Stomach smooth muscle (tissue), 2 donors: ENCODE data around the gene COX8A.

Experiments used
- H3K27ac ChIP-seq: one replicate; pipeline ENCODE4 v1.7.0; 2013; ENCODE audit warnings: mild to moderate bottlenecking, low read length, inconsistent platforms
- H3K27me3 ChIP-seq, 2 donors: one replicate each; pipeline ENCODE4 v1.7.0; 2013; ENCODE audit warnings: low read length in 2 of 2; ENCODE audit not compliant: insufficient read depth in 2 of 2, control insufficient read depth in 1 of 2
- H3K36me3 ChIP-seq, 2 donors: one replicate each; pipeline ENCODE4 v1.7.0; 2013; ENCODE audit warnings: low read length in 2 of 2; ENCODE audit not compliant: control insufficient read depth in 2 of 2, insufficient read depth in 2 of 2
- H3K4me1 ChIP-seq: one replicate; pipeline ENCODE4 v1.7.0; 2013; ENCODE audit warnings: low read length; ENCODE audit not compliant: control insufficient read depth, insufficient read depth
- H3K4me3 ChIP-seq, 2 donors: one replicate each; pipeline ENCODE4 v1.7.0; 2013; ENCODE audit warnings: low read length in 2 of 2
- H3K9ac ChIP-seq, 2 donors: one replicate each; pipeline ENCODE4 v1.7.0; 2013; ENCODE audit warnings: low read length in 2 of 2, mild to moderate bottlenecking in 1 of 2
- H3K9me3 ChIP-seq, 2 donors: one replicate each; pipeline ENCODE4 v1.7.0; 2013; ENCODE audit warnings: low read length in 2 of 2; ENCODE audit not compliant: control insufficient read depth in 2 of 2
- donor health status: healthy.
- donor health status: Pancreatic carcinoma.

The COX8A gene

DNA sequence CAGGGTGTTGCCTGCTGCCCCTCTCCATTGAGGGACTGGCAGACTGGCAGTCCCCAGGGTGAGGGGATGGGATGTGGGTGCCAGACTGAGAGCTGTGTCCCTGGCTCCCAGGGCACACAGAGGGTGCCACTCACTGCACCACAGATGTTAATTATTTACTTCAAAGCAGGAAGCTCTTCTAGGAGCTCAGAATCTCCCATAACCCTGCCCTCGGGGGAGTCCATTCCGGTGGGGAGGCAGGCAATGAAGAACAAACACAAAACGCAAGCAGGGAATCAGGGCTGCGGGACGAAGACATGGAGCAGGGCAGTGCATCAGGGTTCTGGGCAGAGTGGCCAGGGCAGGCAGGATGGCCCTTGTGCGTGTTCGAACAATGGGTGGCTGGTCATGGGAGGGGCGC is 37.0 kb downstream of the COX8A start:
- Histone ChIP-seq H3K4me1 (peaks cover 18% of the 10 kb centered on the region), H3K36me3 (no peaks in the 10 kb centered on the region), H3K4me3 (no peak overlapping the region), H3K27ac (no peak overlapping the region), H3K9ac (no peak overlapping the region), H3K27me3 (no peaks in the 10 kb centered on the region), H3K9me3 (no peaks in the 10 kb centered on the region)

DNA sequence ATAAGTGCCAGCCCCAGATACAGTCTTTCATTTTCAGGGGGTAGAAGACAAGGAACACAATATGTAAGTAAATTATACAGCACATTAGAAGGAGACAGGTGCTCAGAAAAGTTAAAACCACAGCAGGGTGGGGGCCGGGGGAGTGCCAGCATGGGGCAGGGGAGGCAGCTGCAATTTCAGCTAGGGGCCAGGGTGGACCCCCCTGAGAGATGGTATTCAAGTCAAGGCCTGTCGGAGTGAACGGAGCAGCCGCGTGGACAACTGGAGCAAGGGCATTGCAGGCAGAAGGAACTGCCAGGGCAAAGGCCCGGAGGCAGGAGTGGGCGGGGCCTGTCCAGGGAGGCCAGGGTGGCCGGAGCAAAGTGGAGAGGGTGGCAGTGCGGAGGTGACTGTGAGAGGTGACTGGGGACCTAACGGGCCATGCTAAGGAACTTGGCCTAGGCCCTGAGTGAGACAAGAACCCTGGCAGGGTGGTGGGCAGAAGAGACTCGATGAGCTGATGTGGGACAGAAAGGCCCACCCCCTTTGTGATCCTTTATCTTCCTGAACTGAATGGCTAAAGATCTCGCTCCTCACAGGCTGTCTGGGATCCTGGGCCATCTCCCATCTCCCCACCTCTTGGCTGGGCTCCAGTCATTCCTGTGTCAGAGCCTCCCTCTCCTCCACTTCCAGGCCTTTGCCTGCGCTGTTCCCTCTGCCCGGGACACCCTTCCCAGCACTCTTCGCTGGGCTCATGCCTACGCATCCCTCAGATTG is 38.9 kb downstream of the COX8A start:
- Histone ChIP-seq H3K4me1 (peaks cover 2% of the 10 kb centered on the region), H3K27ac (no peak overlapping the region), H3K4me3 (no peak overlapping the region), H3K36me3 (no peaks in the 10 kb centered on the region), H3K9ac (no peak overlapping the region), H3K27me3 (no peaks in the 10 kb centered on the region), H3K9me3 (no peaks in the 10 kb centered on the region)

DNA sequence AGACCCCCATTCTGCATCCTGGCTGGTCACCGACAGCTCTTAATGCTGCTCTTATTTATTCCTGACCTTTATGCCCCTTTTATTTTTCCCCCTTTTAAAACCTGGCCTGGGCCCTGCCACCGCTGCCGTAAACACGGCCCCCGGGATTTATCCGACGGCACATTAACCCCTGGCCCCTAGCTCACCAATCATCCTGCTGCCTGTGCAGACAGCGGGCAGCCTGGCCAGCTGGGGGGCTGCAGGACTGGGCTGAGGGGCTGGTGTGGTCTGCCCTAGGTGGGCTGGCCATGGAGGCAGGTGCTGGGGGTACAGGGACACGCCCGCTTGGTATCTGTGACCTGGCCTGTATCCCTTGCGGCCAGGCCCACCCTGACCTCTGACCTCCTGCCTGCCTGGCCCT is 39.9 kb downstream of the COX8A start:
- H3K27ac ChIP-seq, result no peak overlapping the region
- H3K9me3 ChIP-seq, result no peaks in the 10 kb centered on the region
- H3K36me3 ChIP-seq, result no peaks in the 10 kb centered on the region
- H3K4me1 ChIP-seq, result no peaks in the 10 kb centered on the region
- H3K4me3 ChIP-seq, result no peak overlapping the region
- no peaks in the 10 kb centered on the region for H3K27me3 ChIP-seq
- no peak overlapping the region for H3K9ac ChIP-seq

DNA sequence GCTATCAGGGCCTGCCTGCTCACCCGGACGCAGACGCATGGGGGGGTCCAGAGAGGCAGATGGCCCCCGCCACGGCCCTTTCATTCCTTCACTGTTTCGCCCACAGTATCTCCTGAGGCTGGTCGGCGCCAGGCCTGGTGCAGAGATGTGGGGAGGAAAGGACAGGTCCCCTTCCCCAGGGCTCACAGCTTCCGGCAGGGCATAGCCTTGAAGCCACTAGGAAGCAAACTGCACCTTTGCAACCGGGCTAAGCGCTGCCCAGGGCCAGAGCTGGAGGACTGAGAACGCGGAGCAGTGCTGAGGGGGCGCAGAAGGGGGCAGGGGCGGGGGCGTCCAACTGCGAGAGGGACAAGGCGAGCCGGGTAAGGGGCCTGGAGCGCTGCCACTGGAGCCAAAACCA is 41.1 kb downstream of the COX8A start:
- Histone ChIP-seq H3K27ac (no peak overlapping the region), H3K9ac (no peak overlapping the region), H3K27me3 (no peaks in the 10 kb centered on the region), H3K4me3 (no peak overlapping the region), H3K36me3 (no peaks in the 10 kb centered on the region), H3K9me3 (no peaks in the 10 kb centered on the region), H3K4me1 (no peaks in the 10 kb centered on the region)

DNA sequence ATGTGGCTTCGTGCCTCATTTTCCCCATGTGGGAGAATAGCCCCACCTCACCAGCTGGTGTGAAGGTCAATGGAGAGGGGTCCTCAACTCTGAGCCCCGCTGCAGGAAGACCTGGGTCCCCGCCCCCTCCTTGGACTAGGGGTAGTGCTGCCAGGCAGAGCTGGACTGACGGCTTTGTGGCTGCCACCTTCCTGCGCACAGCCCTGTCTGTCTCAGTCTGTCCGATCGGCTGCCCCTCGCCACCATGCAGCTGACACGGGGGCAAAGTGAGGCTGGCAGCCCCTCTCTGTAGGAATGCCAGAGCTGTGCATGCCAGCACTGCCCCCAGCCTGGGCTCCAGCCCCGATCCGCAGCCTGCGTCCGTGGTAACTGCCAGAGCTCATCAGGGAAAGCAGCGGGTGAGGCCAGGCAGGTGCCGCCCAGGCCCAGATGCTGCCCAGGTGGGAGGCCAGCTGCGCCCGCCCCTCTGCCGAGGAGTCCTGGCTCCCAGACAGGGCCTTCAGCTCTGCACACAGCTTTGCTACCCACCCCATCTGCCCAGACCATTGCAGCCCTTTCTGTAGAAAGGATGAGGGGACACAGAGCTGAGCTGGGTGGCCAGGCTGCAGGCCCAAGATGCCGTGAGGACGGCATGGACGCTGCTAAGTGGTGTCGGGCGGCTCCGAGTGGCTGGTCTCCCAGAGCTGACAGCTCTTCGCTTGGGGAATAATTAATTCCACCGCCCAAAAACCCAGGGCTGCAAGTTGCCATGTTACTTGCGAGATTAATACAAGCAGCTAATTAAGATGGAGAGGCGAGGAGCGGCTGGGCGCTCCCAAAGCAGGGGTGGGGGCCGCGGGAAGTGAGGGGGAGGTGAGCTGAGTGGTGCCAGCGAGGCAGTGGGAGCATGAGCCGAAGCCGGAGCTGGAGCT is 41.8 kb downstream of the COX8A start:
- Histone ChIP-seq H3K9ac (no peak overlapping the region), H3K36me3 (no peaks in the 10 kb centered on the region)

DNA sequence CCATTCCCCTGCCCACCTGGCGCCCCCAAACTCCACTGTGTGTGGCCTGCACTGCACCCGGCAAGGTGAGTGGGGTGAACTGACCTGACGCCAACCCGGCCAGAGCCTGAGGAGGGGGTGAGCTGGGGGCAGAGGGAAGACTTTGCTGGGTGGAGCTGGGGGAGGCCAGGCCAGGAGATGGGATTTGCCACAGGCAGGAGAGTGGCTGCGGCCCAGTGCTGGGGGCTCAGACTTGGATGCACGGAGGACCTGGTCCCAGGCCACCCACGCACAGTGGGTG is 43.5 kb downstream of the COX8A start:
- Histone ChIP-seq H3K9ac (no peak overlapping the region), H3K27me3 (no peaks in the 10 kb centered on the region), H3K9me3 (no peaks in the 10 kb centered on the region), H3K27ac (no peak overlapping the region), H3K36me3 (no peaks in the 10 kb centered on the region), H3K4me3 (no peak overlapping the region), H3K4me1 (no peaks in the 10 kb centered on the region)

More for the DNA sequence above, 41.8 kb downstream of the COX8A start:
- Histone ChIP-seq H3K27ac (no peak overlapping the region), H3K4me3 (no peak overlapping the region), H3K9me3 (no peaks in the 10 kb centered on the region), H3K27me3 (no peaks in the 10 kb centered on the region), H3K4me1 (no peaks in the 10 kb centered on the region)

DNA sequence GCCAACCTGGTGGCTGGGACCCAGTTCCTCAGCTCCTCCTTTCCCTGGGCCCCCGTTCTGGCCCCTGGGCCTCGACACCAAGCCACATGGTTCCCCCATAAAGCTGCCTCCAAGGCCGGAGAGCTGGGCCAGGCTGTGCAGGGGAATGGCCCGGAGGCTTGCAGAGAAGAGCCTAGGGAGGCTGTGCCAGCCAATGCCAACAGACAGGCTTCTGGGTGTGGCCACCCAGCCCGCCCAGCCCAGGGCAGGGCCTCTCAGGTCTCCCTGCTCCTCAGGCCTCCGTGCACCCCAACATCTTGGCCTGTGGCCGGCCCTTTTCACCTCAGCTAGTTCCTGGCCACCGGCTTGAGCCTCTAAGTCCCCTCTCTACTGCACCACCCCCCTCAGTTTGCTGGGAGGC is 43.9 kb downstream of the COX8A start:
- no peaks in the 10 kb centered on the region for H3K36me3 ChIP-seq
- no peaks in the 10 kb centered on the region for H3K4me1 ChIP-seq
- no peaks in the 10 kb centered on the region for H3K9me3 ChIP-seq
- no peak overlapping the region for H3K9ac ChIP-seq
- no peak overlapping the region for H3K4me3 ChIP-seq
- H3K27me3 ChIP-seq, result no peaks in the 10 kb centered on the region
- H3K27ac ChIP-seq, result no peak overlapping the region

DNA sequence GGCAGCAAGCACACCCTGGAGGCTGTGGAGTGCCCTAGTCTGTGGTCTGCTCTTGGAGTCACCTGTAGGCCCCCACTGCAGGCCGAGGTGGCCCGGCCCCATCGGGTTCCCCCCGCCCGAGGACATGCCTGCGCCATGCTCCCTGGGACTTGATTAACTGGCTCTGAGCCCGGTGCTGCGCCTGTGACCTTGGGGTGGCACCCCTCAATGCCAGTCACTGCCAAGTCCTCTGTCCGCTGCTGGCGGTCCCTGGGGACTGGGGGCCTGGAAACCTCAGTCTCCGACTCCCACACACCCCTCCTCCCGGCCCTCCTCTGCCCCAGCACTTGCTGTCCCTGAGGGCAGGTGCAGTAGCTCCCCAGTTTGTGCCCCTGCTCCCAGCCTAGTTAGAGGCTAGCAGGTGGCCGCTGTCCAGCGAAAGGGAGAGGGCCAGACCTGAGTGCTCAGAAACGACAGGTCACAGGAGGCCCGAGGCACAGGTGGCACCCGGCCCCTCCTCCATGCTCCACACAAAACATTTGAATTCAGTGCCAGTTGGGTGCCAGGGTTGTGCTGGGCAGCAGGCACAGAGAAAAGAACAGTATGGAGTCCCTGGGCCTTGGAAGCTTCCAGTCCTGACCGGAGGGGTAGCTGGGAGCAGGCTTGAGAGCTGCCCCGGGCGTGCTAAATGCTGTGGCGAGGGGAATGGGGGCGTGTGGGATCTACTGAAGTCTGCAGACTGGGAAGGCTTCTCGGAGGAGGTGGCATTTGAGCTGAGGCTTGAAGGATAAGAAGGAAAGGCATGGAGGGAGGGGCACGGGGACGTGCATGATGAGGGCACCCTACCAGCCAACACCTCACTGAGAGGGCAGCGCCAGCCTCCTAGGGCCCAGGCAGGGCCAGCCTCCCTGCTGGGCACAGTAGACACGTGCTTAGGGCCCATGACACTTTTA is 45.0 kb downstream of the COX8A start:
- Histone ChIP-seq H3K4me1 (no peaks in the 10 kb centered on the region), H3K36me3 (no peaks in the 10 kb centered on the region), H3K27me3 (no peaks in the 10 kb centered on the region), H3K9ac (no peak overlapping the region), H3K27ac (no peak overlapping the region), H3K9me3 (no peaks in the 10 kb centered on the region), H3K4me3 (no peak overlapping the region)

DNA sequence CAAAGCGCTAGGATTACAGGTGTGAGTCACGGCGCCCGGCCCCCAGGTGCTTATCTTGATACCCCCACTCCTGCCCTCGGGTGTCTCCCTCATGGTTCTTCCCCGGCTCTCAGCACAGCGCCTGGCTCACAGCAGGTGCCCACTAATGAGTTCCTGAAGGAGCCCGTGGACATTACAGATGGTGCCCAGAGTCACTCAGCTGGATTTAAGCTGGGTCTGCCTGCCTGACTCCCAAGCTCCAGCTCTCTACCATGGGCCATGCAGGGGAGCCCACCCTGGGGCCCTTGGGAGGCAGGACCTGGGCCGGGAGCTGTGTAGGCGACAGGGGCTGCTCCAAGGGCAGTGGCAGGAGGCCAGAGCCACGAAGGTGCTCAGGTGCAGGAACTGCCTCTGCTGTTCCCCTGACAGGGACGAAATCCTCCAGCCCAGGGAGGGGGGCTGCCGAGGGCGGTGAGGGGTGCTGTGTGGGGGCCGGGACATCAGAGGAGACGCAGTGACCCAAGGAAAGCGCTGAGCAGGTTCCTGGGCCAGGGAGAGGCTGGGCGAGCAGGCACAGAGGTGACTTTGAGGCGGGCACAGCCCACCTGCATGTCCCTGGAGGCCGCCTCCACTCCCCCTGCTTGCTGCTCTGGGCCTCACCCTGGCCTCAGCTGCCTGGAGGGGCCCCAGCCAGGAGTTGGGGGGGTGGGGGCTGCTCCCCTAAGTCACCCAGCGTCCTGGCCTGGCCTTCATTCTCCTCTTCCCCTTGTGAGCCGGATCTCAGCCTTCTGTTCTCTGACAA is 46.7 kb downstream of the COX8A start:
- Histone ChIP-seq H3K27ac (no peak overlapping the region), H3K9ac (no peak overlapping the region), H3K4me3 (no peak overlapping the region), H3K9me3 (no peaks in the 10 kb centered on the region), H3K27me3 (no peaks in the 10 kb centered on the region), H3K36me3 (no peaks in the 10 kb centered on the region), H3K4me1 (no peaks in the 10 kb centered on the region)

DNA sequence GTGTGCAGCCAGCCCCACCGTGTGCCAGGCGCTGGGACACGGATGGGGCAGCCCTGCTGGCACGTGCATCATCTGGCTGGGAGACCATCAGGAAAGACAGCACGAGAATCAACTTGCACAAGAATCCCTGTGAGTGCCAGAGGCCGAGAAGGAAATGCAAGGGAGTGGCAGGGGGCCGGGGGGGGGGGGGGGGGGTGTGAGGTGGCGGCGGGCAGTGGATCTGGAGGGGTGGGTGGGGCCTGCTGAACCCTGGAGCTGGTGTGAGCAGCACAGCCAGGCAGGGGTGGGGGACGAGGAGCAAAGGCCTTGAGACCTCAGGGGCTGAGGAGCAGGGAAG is 47.3 kb downstream of the COX8A start:
- Histone ChIP-seq H3K4me1 (no peaks in the 10 kb centered on the region), H3K27me3 (no peaks in the 10 kb centered on the region), H3K4me3 (no peak overlapping the region), H3K27ac (no peak overlapping the region), H3K36me3 (no peaks in the 10 kb centered on the region), H3K9ac (no peak overlapping the region), H3K9me3 (no peaks in the 10 kb centered on the region)
